NT2/D1 (cell line): ENCODE results near the gene CNTN5.

Experiments used
- SUZ12 ChIP-seq: IDR thresholded peaks from 2 replicates; pipeline ENCODE4 v1.6.1; 2011; ENCODE audit not compliant: insufficient read length, insufficient read depth; ENCODE audit errors: extremely low read depth
- YY1 ChIP-seq: IDR thresholded peaks from 2 replicates; pipeline ENCODE4 v1.6.1; 2011; ENCODE audit not compliant: insufficient read length, insufficient read depth
- ZNF274 ChIP-seq: IDR thresholded peaks from 2 replicates; pipeline ENCODE4 v1.6.1; 2011; ENCODE audit warnings: mild to moderate bottlenecking, low read depth, low read length

DNA sequence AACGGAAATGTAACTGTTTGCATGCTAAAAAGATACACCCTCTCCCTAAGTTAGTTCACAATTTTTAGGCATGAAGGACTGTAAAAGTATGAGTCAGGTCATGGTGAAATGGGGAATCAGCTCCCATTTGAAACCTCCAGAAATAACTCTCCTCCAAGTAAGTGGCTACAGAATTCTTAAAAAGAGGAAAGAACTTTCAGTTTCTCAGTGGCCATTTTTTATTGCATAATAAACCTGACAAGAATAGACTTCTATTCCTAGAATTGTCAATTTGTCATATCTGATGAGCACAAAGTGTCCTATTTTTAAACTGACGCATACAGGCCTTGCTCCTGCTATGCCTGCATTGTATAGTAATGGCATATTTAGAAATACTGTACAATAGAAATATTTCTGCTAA lies 612.2 kb downstream of the CNTN5 start:
- TF ChIP-seq YY1: no peak
- no peak for TF ChIP-seq ZNF274
- no peak for TF ChIP-seq SUZ12
